WTC11 (cell line): ENCODE measurements around the gene TMEM17. TPM values are rescaled to one million over a fixed set of nuclear protein-coding genes. Genes with fewer than 3 reads are reported as not detected.

Experiments
- ATAC-seq: fragments of 200-7000 bp; cut with Tn5 transposase; 2 replicates; pipeline ENCODE4 v1.10.0; 2021; ENCODE audit warnings: mild to moderate bottlenecking, moderate library complexity
- CTCF ChIA-PET: fragments of 300-600 bp; sonication (Branson Sonifier 250); formaldehyde crosslinking; loops from one replicate; lab custom pipeline; 2021; ENCODE audit warnings: antibody characterized with exemption; lab: Charles Lee
- POLR2A ChIA-PET: fragments of 350-600 bp; sonication (Branson Sonifier 250); formaldehyde crosslinking; loops from one replicate; lab custom pipeline; 2021; ENCODE audit warnings: antibody characterized with exemption; lab: Charles Lee
- DNase-seq: peaks from one replicate; pipeline ENCODE4 v3.0.0; 2021; ENCODE audit warnings: low spot score
- H3K27ac Mint-ChIP-seq: 2 replicates; pipeline ENCODE4 v1.8.0; 2021; ENCODE audit warnings: mixed read lengths
- H3K27me3 Mint-ChIP-seq: 2 replicates; pipeline ENCODE4 v1.8.0; 2021; ENCODE audit warnings: low read depth, mild to moderate bottlenecking, moderate library complexity, mixed read lengths
- H3K36me3 Mint-ChIP-seq: 2 replicates; pipeline ENCODE4 v1.8.0; 2021; ENCODE audit warnings: mixed read lengths
- H3K4me1 Mint-ChIP-seq: 2 replicates; pipeline ENCODE4 v1.8.0; 2022; ENCODE audit warnings: mixed read lengths
- H3K4me3 Mint-ChIP-seq: 2 replicates; pipeline ENCODE4 v1.8.0; 2021; ENCODE audit warnings: mild to moderate bottlenecking, moderate library complexity, mixed read lengths
- H3K9me3 Mint-ChIP-seq: 2 replicates; pipeline ENCODE4 v1.8.0; 2021; ENCODE audit warnings: mixed read lengths
- CREM ChIP-seq: sonication (generic); formaldehyde crosslinking; IDR thresholded peaks from 2 replicates; pipeline ENCODE4 v1.8.1; 2022; ENCODE audit warnings: mild to moderate bottlenecking, missing genetic modification reagents, moderate library complexity
- FOXP1 ChIP-seq: sonication (generic); formaldehyde crosslinking; IDR thresholded peaks from 2 replicates; pipeline ENCODE4 v1.8.0; 2022; ENCODE audit warnings: missing genetic modification reagents, mild to moderate bottlenecking, moderate library complexity, borderline replicate concordance
- GTF2I ChIP-seq: fragments of 250-450 bp; sonication (Bioruptor Pico); conservative IDR thresholded peaks from 2 replicates; pipeline ENCODE4 v1.4.0; 2021; ENCODE audit warnings: mild to moderate bottlenecking
- IRF2 ChIP-seq: sonication (generic); formaldehyde crosslinking; IDR thresholded peaks from 2 replicates; pipeline ENCODE4 v1.8.0; 2022; ENCODE audit warnings: low read depth, missing genetic modification reagents, borderline replicate concordance
- KAT7 ChIP-seq: sonication (generic); formaldehyde crosslinking; IDR thresholded peaks from 2 replicates; pipeline ENCODE4 v1.8.1; 2023; ENCODE audit warnings: missing genetic modification reagents, mild to moderate bottlenecking, borderline replicate concordance
- NR2C2 ChIP-seq: sonication (generic); formaldehyde crosslinking; IDR thresholded peaks from 2 replicates; pipeline ENCODE4 v1.8.0; 2022; ENCODE audit warnings: mild to moderate bottlenecking, missing genetic modification reagents
- PRRX2 ChIP-seq: fragments of 250-450 bp; sonication (Bioruptor Pico); IDR thresholded peaks from 2 replicates; pipeline ENCODE4 v1.8.0; 2021; ENCODE audit warnings: mild to moderate bottlenecking
- SMAD4 ChIP-seq: sonication (generic); formaldehyde crosslinking; IDR thresholded peaks from 2 replicates; pipeline ENCODE4 v1.8.0; 2022; ENCODE audit warnings: mild to moderate bottlenecking, missing genetic modification reagents
- SOX15 ChIP-seq: fragments of 250-450 bp; sonication (Bioruptor Pico); IDR thresholded peaks from 2 replicates; pipeline ENCODE4 v1.9.0; 2021; ENCODE audit warnings: mild to moderate bottlenecking
- SP1 ChIP-seq: sonication (generic); formaldehyde crosslinking; conservative IDR thresholded peaks from 2 replicates; pipeline ENCODE4 v1.8.1; 2022; ENCODE audit warnings: missing genetic modification reagents
- TEAD1 ChIP-seq: sonication (generic); formaldehyde crosslinking; IDR thresholded peaks from 2 replicates; pipeline ENCODE4 v1.8.0; 2022; ENCODE audit warnings: mild to moderate bottlenecking, missing genetic modification reagents
- ZBTB21 ChIP-seq: sonication (generic); formaldehyde crosslinking; IDR thresholded peaks from 2 replicates; pipeline ENCODE4 v1.8.1; 2023; ENCODE audit warnings: mild to moderate bottlenecking, missing genetic modification reagents, borderline replicate concordance
- ZNF138 ChIP-seq: sonication (generic); formaldehyde crosslinking; conservative IDR thresholded peaks from 2 replicates; pipeline ENCODE4 v1.8.1; 2022; ENCODE audit warnings: mild to moderate bottlenecking, moderate library complexity, missing genetic modification reagents
- ZNF317 ChIP-seq: sonication (generic); formaldehyde crosslinking; IDR thresholded peaks from 2 replicates; pipeline ENCODE4 v1.8.1; 2023; ENCODE audit warnings: low read depth, mild to moderate bottlenecking, moderate library complexity, missing genetic modification reagents, borderline replicate concordance
- ZNF671 ChIP-seq: fragments of 250-450 bp; sonication (Bioruptor Pico); IDR thresholded peaks from 2 replicates; pipeline ENCODE4 v1.8.0; 2021; ENCODE audit warnings: mild to moderate bottlenecking
- total RNA-seq: library from RNA; stranded (reverse); gene quantifications from 3 replicates; pipeline ENCODE4 v1.2.3, GENCODE V29; 2021
- TF ChIP-seq, protein P1 (sequence below): sonication (generic); formaldehyde crosslinking; IDR thresholded peaks from 2 replicates; pipeline ENCODE4 v1.8.1; 2023; ENCODE audit warnings: mild to moderate bottlenecking, missing genetic modification reagents, moderate library complexity
- TF ChIP-seq, protein P2 (sequence below): sonication (generic); formaldehyde crosslinking; IDR thresholded peaks from 2 replicates; pipeline ENCODE4 v1.8.1; 2022; ENCODE audit warnings: mild to moderate bottlenecking, moderate library complexity, missing genetic modification reagents
- TF ChIP-seq, protein P3 (sequence below): sonication (generic); formaldehyde crosslinking; IDR thresholded peaks from 2 replicates; pipeline ENCODE4 v1.8.0; 2023; ENCODE audit warnings: missing genetic modification reagents, mild to moderate bottlenecking, borderline replicate concordance
- TF ChIP-seq, protein P4 (sequence below): sonication (generic); formaldehyde crosslinking; IDR thresholded peaks from 2 replicates; pipeline ENCODE4 v1.8.0; 2022; ENCODE audit warnings: missing genetic modification reagents

The TMEM17 gene
- total RNA-seq, 1 experiment from 2014 or later: 1.2 TPM

DNA sequence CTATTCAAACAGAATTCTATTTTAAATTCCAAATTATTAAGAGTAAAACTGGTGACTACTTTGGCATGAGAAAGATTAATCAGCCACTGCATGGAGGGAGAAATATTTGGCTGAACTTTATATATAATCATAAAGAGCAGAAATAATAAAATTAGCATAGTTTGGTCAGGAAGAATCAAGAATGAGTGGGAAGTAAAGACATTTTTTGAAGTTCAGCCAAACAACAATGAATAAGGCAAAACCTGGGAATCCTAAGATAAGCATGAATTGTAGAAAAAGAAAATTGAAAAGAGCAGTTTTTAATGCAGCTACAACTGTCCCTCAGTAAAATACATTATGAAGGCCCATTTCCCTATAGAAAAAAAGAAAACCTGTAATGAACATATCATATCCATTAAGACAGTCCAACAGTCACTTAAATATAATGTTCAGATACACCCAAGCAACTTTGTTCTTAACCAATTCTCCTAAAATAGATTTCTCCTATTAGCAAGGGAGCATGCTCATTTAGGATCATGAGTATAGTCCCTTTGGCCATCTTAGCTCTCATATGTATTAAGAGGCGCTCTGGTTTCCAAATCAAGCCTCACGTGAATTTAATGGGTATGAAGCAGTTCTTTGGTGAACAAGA lies 6.5 kb downstream of the TMEM17 start:
- Mint-ChIP-seq H3K36me3 (no peaks in the 10 kb centered on the region), H3K9me3 (no peaks in the 10 kb centered on the region)
- TF ChIP-seq, protein P1, sequence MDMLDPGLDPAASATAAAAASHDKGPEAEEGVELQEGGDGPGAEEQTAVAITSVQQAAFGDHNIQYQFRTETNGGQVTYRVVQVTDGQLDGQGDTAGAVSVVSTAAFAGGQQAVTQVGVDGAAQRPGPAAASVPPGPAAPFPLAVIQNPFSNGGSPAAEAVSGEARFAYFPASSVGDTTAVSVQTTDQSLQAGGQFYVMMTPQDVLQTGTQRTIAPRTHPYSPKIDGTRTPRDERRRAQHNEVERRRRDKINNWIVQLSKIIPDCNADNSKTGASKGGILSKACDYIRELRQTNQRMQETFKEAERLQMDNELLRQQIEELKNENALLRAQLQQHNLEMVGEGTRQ (CRISPR knock-in tag): no peak
- TF ChIP-seq GTF2I (CRISPR knock-in tag): no peak
- no peak for TF ChIP-seq ZBTB21
- TF ChIP-seq, protein P2, sequence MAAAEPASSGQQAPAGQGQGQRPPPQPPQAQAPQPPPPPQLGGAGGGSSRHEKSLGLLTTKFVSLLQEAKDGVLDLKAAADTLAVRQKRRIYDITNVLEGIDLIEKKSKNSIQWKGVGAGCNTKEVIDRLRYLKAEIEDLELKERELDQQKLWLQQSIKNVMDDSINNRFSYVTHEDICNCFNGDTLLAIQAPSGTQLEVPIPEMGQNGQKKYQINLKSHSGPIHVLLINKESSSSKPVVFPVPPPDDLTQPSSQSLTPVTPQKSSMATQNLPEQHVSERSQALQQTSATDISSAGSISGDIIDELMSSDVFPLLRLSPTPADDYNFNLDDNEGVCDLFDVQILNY (CRISPR knock-in tag): no peak
- no peak for TF ChIP-seq ZNF317
- no peak for TF ChIP-seq TEAD1 (CRISPR knock-in tag)
- TF ChIP-seq, protein P3, sequence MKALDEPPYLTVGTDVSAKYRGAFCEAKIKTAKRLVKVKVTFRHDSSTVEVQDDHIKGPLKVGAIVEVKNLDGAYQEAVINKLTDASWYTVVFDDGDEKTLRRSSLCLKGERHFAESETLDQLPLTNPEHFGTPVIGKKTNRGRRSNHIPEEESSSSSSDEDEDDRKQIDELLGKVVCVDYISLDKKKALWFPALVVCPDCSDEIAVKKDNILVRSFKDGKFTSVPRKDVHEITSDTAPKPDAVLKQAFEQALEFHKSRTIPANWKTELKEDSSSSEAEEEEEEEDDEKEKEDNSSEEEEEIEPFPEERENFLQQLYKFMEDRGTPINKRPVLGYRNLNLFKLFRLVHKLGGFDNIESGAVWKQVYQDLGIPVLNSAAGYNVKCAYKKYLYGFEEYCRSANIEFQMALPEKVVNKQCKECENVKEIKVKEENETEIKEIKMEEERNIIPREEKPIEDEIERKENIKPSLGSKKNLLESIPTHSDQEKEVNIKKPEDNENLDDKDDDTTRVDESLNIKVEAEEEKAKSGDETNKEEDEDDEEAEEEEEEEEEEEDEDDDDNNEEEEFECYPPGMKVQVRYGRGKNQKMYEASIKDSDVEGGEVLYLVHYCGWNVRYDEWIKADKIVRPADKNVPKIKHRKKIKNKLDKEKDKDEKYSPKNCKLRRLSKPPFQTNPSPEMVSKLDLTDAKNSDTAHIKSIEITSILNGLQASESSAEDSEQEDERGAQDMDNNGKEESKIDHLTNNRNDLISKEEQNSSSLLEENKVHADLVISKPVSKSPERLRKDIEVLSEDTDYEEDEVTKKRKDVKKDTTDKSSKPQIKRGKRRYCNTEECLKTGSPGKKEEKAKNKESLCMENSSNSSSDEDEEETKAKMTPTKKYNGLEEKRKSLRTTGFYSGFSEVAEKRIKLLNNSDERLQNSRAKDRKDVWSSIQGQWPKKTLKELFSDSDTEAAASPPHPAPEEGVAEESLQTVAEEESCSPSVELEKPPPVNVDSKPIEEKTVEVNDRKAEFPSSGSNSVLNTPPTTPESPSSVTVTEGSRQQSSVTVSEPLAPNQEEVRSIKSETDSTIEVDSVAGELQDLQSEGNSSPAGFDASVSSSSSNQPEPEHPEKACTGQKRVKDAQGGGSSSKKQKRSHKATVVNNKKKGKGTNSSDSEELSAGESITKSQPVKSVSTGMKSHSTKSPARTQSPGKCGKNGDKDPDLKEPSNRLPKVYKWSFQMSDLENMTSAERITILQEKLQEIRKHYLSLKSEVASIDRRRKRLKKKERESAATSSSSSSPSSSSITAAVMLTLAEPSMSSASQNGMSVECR (CRISPR knock-in tag): no peak
- TF ChIP-seq NR2C2 (CRISPR knock-in tag): no peak
- TF ChIP-seq SMAD4 (CRISPR knock-in tag): no peak
- TF ChIP-seq IRF2: no peak
- TF ChIP-seq, protein P4, sequence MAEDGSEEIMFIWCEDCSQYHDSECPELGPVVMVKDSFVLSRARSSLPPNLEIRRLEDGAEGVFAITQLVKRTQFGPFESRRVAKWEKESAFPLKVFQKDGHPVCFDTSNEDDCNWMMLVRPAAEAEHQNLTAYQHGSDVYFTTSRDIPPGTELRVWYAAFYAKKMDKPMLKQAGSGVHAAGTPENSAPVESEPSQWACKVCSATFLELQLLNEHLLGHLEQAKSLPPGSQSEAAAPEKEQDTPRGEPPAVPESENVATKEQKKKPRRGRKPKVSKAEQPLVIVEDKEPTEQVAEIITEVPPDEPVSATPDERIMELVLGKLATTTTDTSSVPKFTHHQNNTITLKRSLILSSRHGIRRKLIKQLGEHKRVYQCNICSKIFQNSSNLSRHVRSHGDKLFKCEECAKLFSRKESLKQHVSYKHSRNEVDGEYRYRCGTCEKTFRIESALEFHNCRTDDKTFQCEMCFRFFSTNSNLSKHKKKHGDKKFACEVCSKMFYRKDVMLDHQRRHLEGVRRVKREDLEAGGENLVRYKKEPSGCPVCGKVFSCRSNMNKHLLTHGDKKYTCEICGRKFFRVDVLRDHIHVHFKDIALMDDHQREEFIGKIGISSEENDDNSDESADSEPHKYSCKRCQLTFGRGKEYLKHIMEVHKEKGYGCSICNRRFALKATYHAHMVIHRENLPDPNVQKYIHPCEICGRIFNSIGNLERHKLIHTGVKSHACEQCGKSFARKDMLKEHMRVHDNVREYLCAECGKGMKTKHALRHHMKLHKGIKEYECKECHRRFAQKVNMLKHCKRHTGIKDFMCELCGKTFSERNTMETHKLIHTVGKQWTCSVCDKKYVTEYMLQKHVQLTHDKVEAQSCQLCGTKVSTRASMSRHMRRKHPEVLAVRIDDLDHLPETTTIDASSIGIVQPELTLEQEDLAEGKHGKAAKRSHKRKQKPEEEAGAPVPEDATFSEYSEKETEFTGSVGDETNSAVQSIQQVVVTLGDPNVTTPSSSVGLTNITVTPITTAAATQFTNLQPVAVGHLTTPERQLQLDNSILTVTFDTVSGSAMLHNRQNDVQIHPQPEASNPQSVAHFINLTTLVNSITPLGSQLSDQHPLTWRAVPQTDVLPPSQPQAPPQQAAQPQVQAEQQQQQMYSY (CRISPR knock-in tag): no peak
- no peak for TF ChIP-seq SOX15
- TF ChIP-seq ZNF671: no peak
- TF ChIP-seq SP1: no peak
- no peak for TF ChIP-seq CREM (CRISPR knock-in tag)
- TF ChIP-seq ZNF138: no peak
- TF ChIP-seq KAT7: no peak
- TF ChIP-seq FOXP1 (CRISPR knock-in tag): no peak
- no peak for TF ChIP-seq PRRX2
- TF ChIP-seq, all 79 proteins: peak for 0
- no peaks in the 10 kb centered on the region for H3K27me3 Mint-ChIP-seq
- ATAC-seq: no peak
- no peak for DNase-seq
- ChIA-PET POLR2A (no interaction called here), CTCF (no interaction called here)
- H3K27ac Mint-ChIP-seq: no peak overlapping the region
- H3K4me3 Mint-ChIP-seq: no peak overlapping the region
- peaks cover 4% of the 10 kb centered on the region; the same call in 1 of the 2 replicates for H3K4me1 Mint-ChIP-seq
